NCI-H146 treated with DMSO at 0.1 percent for 48 hours (cell line): ENCODE measurements around the gene ZNF487.
"Not testable (repeated sequence)": the region's sequence is repeated elsewhere in the genome, so short reads cannot be mapped to it uniquely, and the experiment has no call there.

Experiments used
- DNase-seq: peaks from one replicate; lab custom pipeline; 2025; ENCODE audit not compliant: unreplicated experiment; lab: John Stamatoyannopoulos, UW

The ZNF487 gene

GRCh38 chr10:43430926-43431663 is 5.8 kb upstream of the ZNF487 start:
- DNase-seq = no peak

GRCh38 chr10:43437141-43437870 is 395 bp downstream of the ZNF487 start:
- no peak for DNase-seq

- no peak for DNase-seq
Observed at GRCh38 chr10:43440463-43441134, 3.7 kb downstream of the ZNF487 start.

GRCh38 chr10:43444323-43444722 is 7.4 kb downstream of the ZNF487 start:
- no peak for DNase-seq

GRCh38 chr10:43444897-43445466 is 8.1 kb downstream of the ZNF487 start:
- no peak for DNase-seq

- DNase-seq = not testable (repeated sequence)
Observed at GRCh38 chr10:43446219-43447017, 9.5 kb downstream of the ZNF487 start.

- no peak for DNase-seq
Observed at GRCh38 chr10:43448742-43449141, 11.8 kb downstream of the ZNF487 start.

- no peak for DNase-seq
Observed at GRCh38 chr10:43452356-43452914, 15.5 kb downstream of the ZNF487 start.

- no peak for DNase-seq
Observed at GRCh38 chr10:43453266-43453831, 16.4 kb downstream of the ZNF487 start.

GRCh38 chr10:43454025-43454424 is 17.1 kb downstream of the ZNF487 start:
- not testable (repeated sequence) for DNase-seq

GRCh38 chr10:43456561-43456960 is 19.6 kb downstream of the ZNF487 start:
- DNase-seq = not testable (repeated sequence)

- no peak for DNase-seq
Observed at GRCh38 chr10:43458227-43458626, 21.3 kb downstream of the ZNF487 start.

- peak; percentile 91 for DNase-seq
Observed at GRCh38 chr10:43461950-43462349, 25.0 kb downstream of the ZNF487 start.

GRCh38 chr10:43465086-43465735 is 28.3 kb downstream of the ZNF487 start:
- DNase-seq = not testable (repeated sequence)

- DNase-seq = not testable (repeated sequence)
Observed at GRCh38 chr10:43465736-43466120, 28.8 kb downstream of the ZNF487 start.

- no peak for DNase-seq
Observed at GRCh38 chr10:43471146-43471545, 34.2 kb downstream of the ZNF487 start.

GRCh38 chr10:43471935-43472720 is 35.2 kb downstream of the ZNF487 start:
- DNase-seq = no peak

- DNase-seq = no peak
Observed at GRCh38 chr10:43479275-43479674, 42.4 kb downstream of the ZNF487 start.
